WTC11 (cell line): Measurements from ENCODE around the gene THRSP. TPM values are rescaled to one million over a fixed set of nuclear protein-coding genes. Genes with fewer than 3 reads are reported as not detected.
A peak's percentile ranks its signal among the peaks of the same experiment; 100 is the strongest.
"Not testable (repeated sequence)": the region's sequence is repeated elsewhere in the genome, so short reads cannot be mapped to it uniquely, and the experiment has no call there.

ENCODE experiments used
- ATAC-seq: fragments of 200-7000 bp; cut with Tn5 transposase; 2 replicates; pipeline ENCODE4 v1.10.0; 2021; ENCODE audit warnings: mild to moderate bottlenecking, moderate library complexity
- CTCF ChIA-PET: fragments of 300-600 bp; sonication (Branson Sonifier 250); formaldehyde crosslinking; loops from one replicate; lab custom pipeline; 2021; ENCODE audit warnings: antibody characterized with exemption; lab: Charles Lee
- POLR2A ChIA-PET: fragments of 350-600 bp; sonication (Branson Sonifier 250); formaldehyde crosslinking; loops from one replicate; lab custom pipeline; 2021; ENCODE audit warnings: antibody characterized with exemption; lab: Charles Lee
- DNase-seq: peaks from one replicate; pipeline ENCODE4 v3.0.0; 2021; ENCODE audit warnings: low spot score
- H3K27ac Mint-ChIP-seq: 2 replicates; pipeline ENCODE4 v1.8.0; 2021; ENCODE audit warnings: mixed read lengths
- H3K27me3 Mint-ChIP-seq: 2 replicates; pipeline ENCODE4 v1.8.0; 2021; ENCODE audit warnings: low read depth, mild to moderate bottlenecking, moderate library complexity, mixed read lengths
- H3K36me3 Mint-ChIP-seq: 2 replicates; pipeline ENCODE4 v1.8.0; 2021; ENCODE audit warnings: mixed read lengths
- H3K4me1 Mint-ChIP-seq: 2 replicates; pipeline ENCODE4 v1.8.0; 2022; ENCODE audit warnings: mixed read lengths
- H3K4me3 Mint-ChIP-seq: 2 replicates; pipeline ENCODE4 v1.8.0; 2021; ENCODE audit warnings: mild to moderate bottlenecking, moderate library complexity, mixed read lengths
- H3K9me3 Mint-ChIP-seq: 2 replicates; pipeline ENCODE4 v1.8.0; 2021; ENCODE audit warnings: mixed read lengths
- CREB1 ChIP-seq: sonication (generic); formaldehyde crosslinking; IDR thresholded peaks from 2 replicates; pipeline ENCODE4 v1.8.0; 2023; ENCODE audit warnings: mild to moderate bottlenecking, missing genetic modification reagents
- CREM ChIP-seq: sonication (generic); formaldehyde crosslinking; IDR thresholded peaks from 2 replicates; pipeline ENCODE4 v1.8.1; 2022; ENCODE audit warnings: mild to moderate bottlenecking, missing genetic modification reagents, moderate library complexity
- E2F1 ChIP-seq: sonication (generic); formaldehyde crosslinking; IDR thresholded peaks from 2 replicates; pipeline ENCODE4 v1.8.0; 2022; ENCODE audit warnings: mild to moderate bottlenecking, missing genetic modification reagents
- NFYB ChIP-seq: sonication (generic); formaldehyde crosslinking; conservative IDR thresholded peaks from 2 replicates; pipeline ENCODE4 v1.8.0; 2022; ENCODE audit warnings: low read depth, missing genetic modification reagents
- NR3C1 ChIP-seq: sonication (generic); formaldehyde crosslinking; conservative IDR thresholded peaks from 2 replicates; pipeline ENCODE4 v1.8.1; 2023; ENCODE audit warnings: low read depth, mild to moderate bottlenecking, missing genetic modification reagents
- PRRX2 ChIP-seq: fragments of 250-450 bp; sonication (Bioruptor Pico); IDR thresholded peaks from 2 replicates; pipeline ENCODE4 v1.8.0; 2021; ENCODE audit warnings: mild to moderate bottlenecking
- SMAD3 ChIP-seq: sonication (generic); formaldehyde crosslinking; IDR thresholded peaks from 2 replicates; pipeline ENCODE4 v1.8.0; 2022; ENCODE audit warnings: missing genetic modification reagents, mild to moderate bottlenecking, borderline replicate concordance
- USF1 ChIP-seq: sonication (generic); formaldehyde crosslinking; IDR thresholded peaks from 2 replicates; pipeline ENCODE4 v1.8.0; 2022; ENCODE audit warnings: mild to moderate bottlenecking, missing genetic modification reagents
- USF2 ChIP-seq: sonication (generic); formaldehyde crosslinking; IDR thresholded peaks from 2 replicates; pipeline ENCODE4 v1.8.1; 2023; ENCODE audit warnings: mild to moderate bottlenecking, missing genetic modification reagents, moderate library complexity
- ZNF138 ChIP-seq: sonication (generic); formaldehyde crosslinking; conservative IDR thresholded peaks from 2 replicates; pipeline ENCODE4 v1.8.1; 2022; ENCODE audit warnings: mild to moderate bottlenecking, moderate library complexity, missing genetic modification reagents
- ZNF396 ChIP-seq: fragments of 250-450 bp; sonication (Bioruptor Pico); IDR thresholded peaks from 2 replicates; pipeline ENCODE4 v1.8.0; 2021; ENCODE audit warnings: mild to moderate bottlenecking, moderate library complexity, borderline replicate concordance
- ZNF512 ChIP-seq: sonication (generic); formaldehyde crosslinking; IDR thresholded peaks from 2 replicates; pipeline ENCODE4 v1.8.1; 2022; ENCODE audit warnings: missing genetic modification reagents, borderline replicate concordance
- total RNA-seq: library from RNA; stranded (reverse); gene quantifications from 3 replicates; pipeline ENCODE4 v1.2.3, GENCODE V29; 2021
- TF ChIP-seq, protein P1 (sequence below): sonication (generic); formaldehyde crosslinking; IDR thresholded peaks from 2 replicates; pipeline ENCODE4 v1.8.1; 2023; ENCODE audit warnings: mild to moderate bottlenecking, missing genetic modification reagents

THRSP gene
- total RNA-seq, 1 experiment from 2014 or later, result not detected

DNA sequence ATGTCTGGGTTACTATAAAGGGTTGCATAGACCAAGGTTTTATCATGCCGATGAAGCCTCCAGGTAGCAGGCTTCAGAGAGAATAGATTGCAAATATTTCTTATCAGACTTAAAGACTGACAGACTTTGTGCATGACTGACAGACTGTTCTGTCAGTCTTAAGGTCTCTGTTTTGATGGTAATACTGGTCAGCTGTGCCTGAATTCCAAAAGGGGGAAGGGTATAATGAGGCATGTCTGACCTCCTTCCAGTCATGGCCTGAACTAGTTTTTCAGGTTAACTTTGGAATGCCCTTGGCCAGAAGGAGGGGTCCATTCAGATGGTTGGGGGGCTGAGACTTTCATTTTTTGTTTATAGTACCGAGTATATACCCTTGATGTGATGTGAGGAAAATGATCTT, 35.9 kb upstream of the THRSP start:
- Mint-ChIP-seq H3K36me3 (no peaks in the 10 kb centered on the region), H3K4me3 (no peak overlapping the region), H3K4me1 (peaks cover 9% of the 10 kb centered on the region), H3K27ac (no peak overlapping the region), H3K27me3 (no peaks in the 10 kb centered on the region), H3K9me3 (peaks cover 6% of the 10 kb centered on the region)
- TF ChIP-seq SMAD3 (CRISPR knock-in tag), result no peak
- TF ChIP-seq NR3C1, result no peak
- no peak for TF ChIP-seq USF1 (CRISPR knock-in tag)
- TF ChIP-seq ZNF396 (CRISPR knock-in tag), result no peak
- no peak for ATAC-seq
- CTCF ChIA-PET, result interaction anchor here (3.2 kb wide), 1 partner anchor 18 kb away, joined by 10 read pairs; no protein-coding TSS in a partner anchor
- POLR2A ChIA-PET, result no interaction called here
- no peak for DNase-seq

DNA sequence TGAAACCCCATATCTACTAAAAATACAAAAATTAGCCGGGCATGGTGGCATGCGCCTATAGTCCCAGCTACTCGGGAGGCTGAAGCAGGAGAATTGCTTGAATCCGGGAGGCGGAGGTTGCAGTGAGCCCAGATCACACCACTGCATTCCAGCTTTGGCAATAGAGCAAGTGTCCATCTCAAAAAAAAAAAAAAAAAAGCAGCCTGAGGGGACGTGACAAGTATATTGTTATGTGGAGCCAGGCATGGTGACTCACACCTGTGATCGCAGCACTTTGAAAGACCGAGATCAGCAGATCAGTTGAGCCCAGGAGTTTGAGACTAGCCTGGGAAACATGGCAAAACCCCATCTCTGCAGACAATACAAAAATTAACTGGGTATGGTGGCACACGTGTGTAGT, 35.2 kb upstream of the THRSP start:
- H3K4me1 Mint-ChIP-seq, H3K9me3 Mint-ChIP-seq, POLR2A ChIA-PET, H3K36me3 Mint-ChIP-seq, H3K27ac Mint-ChIP-seq, H3K27me3 Mint-ChIP-seq, ATAC-seq, DNase-seq, H3K4me3 Mint-ChIP-seq: not testable (repeated sequence)
- CTCF ChIA-PET, result interaction anchor here (3.2 kb wide), 1 partner anchor 18 kb away, joined by 10 read pairs; no protein-coding TSS in a partner anchor

DNA sequence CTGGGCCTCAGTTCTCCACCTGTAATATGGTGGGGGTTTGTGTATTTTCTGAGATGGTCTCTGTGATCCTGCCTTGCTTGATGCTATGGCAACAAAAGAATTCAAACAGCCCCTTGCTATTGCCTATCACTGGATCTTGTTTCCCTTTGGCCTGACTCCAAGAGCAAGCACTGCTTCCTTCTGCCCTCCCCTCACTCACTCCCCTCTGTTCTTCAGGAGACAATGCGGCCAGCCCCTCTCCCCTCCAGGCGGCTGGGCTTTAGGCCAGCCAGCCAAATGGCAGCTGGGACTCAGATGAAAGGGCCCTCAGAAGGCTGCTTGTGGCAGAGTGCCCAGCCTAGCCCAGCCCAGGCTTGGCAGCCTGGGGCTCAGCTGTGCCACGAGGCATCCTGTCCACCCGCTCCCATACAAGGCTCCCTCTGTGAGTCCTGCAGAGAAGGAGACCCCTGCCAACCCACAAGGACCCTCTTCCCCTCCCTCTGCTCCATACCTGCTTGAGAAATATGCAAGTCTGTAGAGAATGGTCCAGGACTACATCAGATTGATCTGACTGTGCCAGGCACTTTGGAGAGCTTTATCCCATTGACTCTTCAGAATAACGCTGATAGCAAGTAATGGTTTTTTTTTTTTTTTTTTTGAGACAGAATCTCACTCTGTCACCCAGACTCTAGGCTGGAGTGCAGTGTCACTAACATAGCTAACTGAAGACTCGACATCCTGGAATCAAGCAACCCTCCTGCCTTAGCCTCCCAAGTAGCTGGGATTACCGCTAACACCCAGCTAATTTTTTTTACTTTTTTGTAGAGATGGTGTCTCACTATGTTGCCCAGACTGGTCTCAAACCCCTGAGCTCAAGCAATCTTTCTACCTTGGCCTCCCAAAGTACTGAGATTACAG, 33.0 kb upstream of the THRSP start:
- TF ChIP-seq NR3C1 (no peak), NFYB (CRISPR knock-in tag) (no peak), CREM (no peak), ZNF138 (CRISPR knock-in tag) (no peak), ZNF512 (CRISPR knock-in tag) (no peak)
- ATAC-seq (peak; percentile 63), DNase-seq (no peak)
- ChIA-PET POLR2A (no interaction called here), CTCF (interaction anchor here (0.6 to 8.3 kb wide), 5 partner anchors 10 to 48 kb away, joined by 3 to 46 read pairs (median 4); no protein-coding TSS in a partner anchor)
- Mint-ChIP-seq H3K36me3 (no peaks in the 10 kb centered on the region), H3K27me3 (no peaks in the 10 kb centered on the region), H3K27ac (no peak overlapping the region), H3K4me1 (peaks cover 6% of the 10 kb centered on the region; the same call in 1 of the 2 replicates), H3K4me3 (no peak overlapping the region), H3K9me3 (peaks cover 6% of the 10 kb centered on the region)

- DNase-seq, result no peak
- no peak overlapping the region for H3K27ac Mint-ChIP-seq
- POLR2A ChIA-PET, result no interaction called here
- CTCF ChIA-PET, result interaction anchor here (1.1 to 8.3 kb wide), 3 partner anchors 9 to 47 kb away, joined by 3 to 46 read pairs (median 4); no protein-coding TSS in a partner anchor
- H3K36me3 Mint-ChIP-seq, result no peaks in the 10 kb centered on the region
- peaks cover 6% of the 10 kb centered on the region for H3K9me3 Mint-ChIP-seq
- no peak for ATAC-seq
- peaks cover 6% of the 10 kb centered on the region; the same call in 1 of the 2 replicates for H3K4me1 Mint-ChIP-seq
- H3K4me3 Mint-ChIP-seq, result no peak overlapping the region
- H3K27me3 Mint-ChIP-seq, result no peaks in the 10 kb centered on the region
- TF ChIP-seq USF2 (no peak), CREB1 (CRISPR knock-in tag) (no peak), ZNF512 (CRISPR knock-in tag) (no peak), E2F1 (CRISPR knock-in tag) (no peak), PRRX2 (CRISPR knock-in tag) (no peak)
- TF ChIP-seq, protein P1, sequence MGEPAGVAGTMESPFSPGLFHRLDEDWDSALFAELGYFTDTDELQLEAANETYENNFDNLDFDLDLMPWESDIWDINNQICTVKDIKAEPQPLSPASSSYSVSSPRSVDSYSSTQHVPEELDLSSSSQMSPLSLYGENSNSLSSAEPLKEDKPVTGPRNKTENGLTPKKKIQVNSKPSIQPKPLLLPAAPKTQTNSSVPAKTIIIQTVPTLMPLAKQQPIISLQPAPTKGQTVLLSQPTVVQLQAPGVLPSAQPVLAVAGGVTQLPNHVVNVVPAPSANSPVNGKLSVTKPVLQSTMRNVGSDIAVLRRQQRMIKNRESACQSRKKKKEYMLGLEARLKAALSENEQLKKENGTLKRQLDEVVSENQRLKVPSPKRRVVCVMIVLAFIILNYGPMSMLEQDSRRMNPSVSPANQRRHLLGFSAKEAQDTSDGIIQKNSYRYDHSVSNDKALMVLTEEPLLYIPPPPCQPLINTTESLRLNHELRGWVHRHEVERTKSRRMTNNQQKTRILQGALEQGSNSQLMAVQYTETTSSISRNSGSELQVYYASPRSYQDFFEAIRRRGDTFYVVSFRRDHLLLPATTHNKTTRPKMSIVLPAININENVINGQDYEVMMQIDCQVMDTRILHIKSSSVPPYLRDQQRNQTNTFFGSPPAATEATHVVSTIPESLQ (CRISPR knock-in tag), result no peak
Measured at GRCh38 chr11:78031629-78032028, 32.0 kb upstream of the THRSP start.
